ENCODE data around the gene COLEC12.

COLEC12 gene

DNA sequence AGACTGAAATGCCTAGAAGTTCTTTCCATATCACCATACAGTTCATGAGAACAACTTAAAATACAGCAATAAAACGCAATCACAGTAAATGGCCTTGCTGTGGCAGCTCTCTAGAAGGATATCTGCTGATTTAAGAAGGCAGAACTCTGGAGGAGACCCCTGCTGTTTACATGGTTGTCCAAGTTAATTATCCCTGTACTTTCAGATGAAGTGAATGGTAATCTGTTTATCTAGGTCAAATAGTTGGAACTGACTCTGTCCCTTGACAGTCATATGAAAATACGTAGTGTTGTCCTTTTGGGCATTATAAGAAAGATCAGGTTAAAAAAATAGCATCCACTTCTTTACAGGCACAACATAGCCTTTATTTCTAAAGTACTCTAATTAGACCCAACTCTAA, 115.6 kb downstream of the COLEC12 start:
- no peak for DNase-seq (ENCODE audit: low spot score)

DNA sequence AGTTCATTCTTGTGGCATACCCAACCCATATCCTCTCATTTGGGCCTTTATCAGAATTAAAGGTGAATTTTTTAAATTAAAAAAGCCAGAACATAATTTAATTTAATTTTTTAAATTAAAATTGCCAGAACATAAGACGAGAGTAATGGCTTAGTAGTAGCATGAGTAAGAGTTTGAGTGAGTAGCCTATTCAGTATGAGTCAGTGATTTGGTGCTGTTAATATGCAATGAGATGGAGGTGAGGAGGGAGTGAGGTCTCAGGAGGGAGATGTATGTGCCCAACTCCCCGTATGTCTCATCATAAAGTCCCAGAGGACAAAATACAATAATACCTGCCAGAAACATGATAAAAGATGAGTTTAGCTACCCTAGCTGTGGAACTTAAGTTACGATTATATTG, 117.4 kb downstream of the COLEC12 start:
- no peak for DNase-seq (ENCODE audit: low spot score)

DNA sequence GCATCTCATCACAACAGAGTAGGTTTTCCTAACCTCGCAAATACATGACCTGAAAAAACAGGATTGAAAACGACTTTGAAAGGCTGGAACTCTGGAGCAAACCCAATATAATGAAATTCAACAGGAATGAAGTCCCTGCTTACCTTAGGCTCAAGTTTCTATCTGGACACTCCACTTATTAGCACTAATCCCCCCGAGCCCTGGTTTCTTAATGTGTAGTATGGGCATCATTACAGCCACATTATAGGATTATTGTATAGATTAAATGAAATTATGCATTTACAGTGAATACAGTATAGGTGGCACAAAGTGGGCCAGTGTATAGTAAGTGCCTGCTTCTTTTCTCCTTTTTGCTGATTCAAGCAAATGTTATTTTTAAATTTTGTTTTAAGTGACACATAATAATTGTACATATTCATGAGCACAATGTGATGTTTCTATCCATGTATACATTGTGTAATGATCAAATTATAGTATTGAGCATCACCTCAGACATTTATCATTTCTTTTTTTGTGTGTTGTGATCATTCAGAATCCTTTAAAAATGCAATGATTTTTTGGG, 118.0 kb downstream of the COLEC12 start:
- no peak for DNase-seq (ENCODE audit: low spot score)

DNA sequence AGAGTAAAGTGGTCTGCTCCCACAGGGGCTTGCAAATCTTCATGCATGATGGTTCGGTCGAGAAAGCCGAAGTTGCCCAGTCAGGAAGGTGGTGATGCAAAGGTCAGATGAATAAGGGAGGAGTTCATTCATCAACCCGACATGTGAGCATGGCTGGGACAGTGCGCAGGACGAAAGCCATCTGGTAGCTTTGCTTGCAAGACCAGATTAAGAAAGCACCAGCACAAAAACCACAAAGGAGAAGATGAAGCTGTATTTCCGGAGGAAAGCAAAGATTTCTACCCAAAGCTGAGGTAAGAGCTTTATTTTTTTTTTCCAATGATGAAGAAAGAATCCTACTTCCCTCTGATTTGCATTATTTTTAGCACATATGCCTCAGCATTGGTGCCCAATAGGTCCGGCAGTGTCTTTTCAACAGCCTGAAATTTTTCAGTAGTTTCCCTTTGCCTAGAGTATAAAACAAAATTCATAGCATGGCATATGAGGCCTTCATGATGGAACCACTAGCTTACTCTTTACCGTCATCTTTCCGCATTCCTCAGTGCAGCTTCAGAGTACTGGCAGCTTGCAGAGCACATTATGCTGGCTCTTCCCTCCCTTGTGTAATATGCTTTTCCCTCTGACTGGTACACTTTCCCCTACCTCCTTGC, 120.7 kb downstream of the COLEC12 start:
- no peak for DNase-seq (ENCODE audit: low spot score)

DNA sequence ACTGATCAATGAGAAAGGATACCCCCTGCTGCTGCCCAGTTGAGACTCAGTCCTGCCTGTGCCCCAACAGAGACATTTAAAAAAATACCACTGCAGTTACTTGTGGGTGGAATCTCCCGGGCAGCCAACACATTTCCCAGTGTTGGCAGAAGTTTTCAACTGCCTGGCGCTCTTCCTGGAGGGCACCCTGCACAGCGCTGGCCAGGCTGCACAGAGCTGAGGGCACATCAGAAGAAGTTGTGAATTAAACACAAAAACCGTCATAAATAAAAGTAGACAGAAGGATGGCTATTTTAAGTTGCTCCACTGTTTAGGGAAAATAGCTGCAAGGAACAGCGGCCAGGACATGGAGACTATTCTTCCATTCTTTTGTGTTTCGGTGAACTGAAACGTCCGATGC, 122.4 kb downstream of the COLEC12 start:
- no peak for DNase-seq (ENCODE audit: low spot score)

DNA sequence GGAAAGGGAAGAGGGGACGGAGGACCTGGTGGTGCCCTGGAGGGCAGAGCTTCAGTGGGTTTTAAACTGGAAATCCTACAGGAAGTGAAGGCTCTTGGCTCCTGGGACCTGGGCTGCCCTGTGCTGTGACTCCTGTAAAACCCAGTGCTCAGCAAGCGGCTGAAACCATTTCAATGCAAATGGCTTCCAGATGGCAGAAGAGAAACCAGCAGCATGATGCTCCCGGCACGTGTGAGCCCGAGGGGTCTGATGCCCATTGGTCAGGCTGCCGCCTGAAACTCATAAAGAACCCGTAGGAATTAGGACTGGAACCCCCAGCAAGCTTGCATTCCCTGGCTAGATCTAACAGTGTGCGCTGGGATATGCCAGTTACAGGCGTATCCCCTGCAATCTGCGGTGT, 123.4 kb downstream of the COLEC12 start:
- no peak for DNase-seq (ENCODE audit: low spot score)

DNA sequence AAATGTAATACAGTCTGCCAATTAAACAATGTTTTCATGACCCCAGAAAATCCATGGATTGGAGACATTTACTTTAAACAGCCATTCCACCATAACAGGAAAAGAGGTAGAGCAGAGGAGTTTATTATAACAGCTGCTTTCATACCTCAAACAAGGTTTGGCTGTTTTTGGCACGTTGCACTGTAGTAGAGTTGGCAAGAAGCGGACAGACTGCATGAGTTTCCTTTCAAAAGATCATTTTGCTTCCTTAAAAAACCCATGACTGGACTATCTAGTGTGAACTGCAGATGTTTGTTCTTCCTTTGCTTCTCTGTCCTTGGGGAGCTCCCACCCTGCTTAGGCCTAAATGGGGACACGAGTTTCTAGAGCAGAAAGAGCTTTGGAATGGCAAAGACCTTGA, 124.2 kb downstream of the COLEC12 start:
- DNase-seq (ENCODE audit: low spot score) = no peak

DNA sequence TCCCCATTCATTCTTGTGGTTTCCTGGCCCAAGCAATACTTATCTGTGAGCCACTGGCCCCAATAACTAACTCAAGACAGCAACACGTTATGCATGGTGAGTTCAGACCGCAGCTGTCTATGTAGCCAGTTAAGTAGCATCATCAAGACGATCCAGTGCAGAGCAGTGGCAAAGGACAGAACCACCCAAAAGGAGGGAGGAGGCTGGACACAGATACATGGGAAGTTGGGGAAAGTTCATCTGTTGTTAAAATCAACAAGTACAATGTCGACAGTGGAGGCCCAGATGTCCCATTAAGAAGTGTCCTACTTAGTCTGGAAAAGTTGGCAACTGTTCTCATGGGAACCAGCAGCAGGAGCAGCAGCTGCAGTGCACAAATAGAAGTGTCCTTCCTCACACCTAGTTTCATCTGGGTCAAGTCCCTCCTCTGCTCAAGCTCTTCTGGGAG, 125.8 kb downstream of the COLEC12 start:
- no peak for DNase-seq (ENCODE audit: low spot score)

DNA sequence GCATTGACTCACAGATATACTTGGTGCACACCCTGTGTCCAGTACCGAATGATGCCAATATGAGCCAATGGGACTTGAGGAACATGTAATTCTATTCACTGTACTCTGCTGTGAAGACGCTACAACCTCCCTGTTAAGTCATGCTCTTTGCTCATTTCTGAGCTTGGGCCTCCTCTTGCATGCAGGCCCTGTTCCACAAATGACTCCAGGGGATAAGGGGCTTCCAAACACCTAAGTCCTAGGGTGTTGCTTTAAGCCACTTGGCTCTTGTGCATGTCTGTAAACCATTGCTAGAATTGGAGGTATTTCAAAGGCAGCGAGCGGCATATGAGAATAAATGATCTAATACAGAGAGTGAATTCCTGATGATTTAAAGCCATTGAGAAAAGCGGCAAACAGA, 126.7 kb downstream of the COLEC12 start:
- no peak for DNase-seq (ENCODE audit: low spot score)

DNA sequence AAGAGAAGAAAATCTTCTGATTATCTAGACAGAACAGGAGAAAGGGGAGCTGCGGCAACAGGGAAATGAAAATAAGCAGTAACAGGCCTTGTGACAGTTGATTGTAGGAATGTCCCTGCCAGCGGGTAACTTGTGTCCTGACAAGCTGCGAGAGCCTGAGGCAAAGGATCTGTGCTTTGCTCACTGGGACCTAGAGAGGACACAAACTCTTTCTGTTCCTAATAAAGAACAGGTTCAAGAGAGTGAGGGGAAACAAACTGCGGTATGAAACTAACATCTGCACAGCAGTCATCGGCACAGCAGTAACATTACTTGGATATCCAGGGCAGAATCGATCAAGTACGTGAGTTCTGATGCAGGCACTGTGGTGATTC, 128.9 kb downstream of the COLEC12 start:
- DNase-seq (ENCODE audit: low spot score) = no peak

DNA sequence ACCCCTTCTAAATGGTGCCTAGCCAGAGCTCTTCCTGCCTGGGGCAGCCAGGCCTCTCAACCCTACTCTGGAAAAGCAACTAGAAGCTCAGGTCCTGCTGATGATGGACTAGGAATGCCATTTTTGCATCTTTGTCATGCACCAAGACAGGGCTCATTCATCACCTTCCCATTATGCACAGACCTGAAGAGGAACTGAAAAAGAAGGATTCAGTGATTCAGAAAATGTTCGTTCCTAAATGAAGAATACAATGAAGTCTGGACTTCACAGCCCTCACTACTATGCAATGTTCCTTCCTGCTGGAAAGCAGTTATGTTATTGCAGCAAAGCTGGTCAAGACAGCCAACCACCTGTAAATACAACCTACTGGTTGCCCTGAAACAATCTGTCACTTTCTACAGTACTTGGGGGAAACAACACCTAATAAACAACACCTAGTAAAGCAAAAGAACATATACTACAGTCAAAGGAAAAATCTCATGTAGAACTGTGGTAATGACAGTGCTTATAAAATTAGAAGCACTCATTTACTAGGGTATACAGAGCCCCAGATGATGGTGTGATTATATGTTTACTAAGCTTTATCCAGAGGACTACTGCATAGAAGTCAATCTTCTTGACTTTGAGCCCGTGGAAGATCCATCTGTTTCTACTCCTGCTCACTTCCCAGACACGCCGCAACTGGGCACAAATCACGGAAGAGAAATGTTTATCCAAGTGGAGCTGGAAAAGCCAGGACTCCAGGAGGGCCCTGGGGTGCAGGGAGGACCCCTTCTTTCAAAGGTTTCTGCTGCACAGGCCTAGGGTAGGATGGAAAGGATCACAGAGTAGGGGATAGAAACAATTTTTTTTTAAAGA, 129.5 kb downstream of the COLEC12 start:
- DNase-seq (ENCODE audit: low spot score) = no peak

DNA sequence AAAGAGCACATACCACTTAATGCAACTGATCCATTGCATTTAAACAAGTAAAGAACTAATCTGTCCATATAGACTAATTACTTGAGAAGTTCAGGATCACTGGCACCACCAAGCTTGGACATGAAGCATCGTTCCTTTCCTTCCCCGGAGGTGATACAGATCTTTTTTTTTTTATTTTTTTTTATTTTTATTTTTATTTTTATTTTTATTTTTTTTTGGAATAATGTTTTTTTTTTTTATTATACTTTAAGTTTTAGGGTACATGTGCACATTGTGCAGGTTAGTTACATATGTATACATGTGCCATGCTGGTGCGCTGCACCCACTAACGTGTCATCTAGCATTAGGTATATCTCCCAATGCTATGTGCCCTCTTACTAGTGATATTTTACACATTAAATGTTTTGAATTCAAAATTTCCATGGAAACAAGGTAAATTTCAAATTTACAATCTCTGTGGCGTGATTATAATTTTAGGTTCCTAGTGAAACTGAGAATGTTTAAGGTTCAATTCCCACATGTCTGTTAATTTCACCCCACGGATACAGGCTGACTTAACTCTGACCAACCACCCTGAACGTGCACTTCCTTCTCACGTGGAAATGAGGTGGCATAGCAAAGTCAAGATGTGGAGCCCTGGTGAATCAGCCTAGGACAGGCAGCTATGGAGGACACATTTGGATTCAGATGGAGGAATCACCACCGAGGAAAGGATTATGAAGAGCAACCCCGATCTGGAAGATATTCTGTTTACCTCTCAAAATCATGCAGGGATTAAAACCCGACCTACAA, 131.1 kb downstream of the COLEC12 start:
- no peak for DNase-seq (ENCODE audit: low spot score)

DNA sequence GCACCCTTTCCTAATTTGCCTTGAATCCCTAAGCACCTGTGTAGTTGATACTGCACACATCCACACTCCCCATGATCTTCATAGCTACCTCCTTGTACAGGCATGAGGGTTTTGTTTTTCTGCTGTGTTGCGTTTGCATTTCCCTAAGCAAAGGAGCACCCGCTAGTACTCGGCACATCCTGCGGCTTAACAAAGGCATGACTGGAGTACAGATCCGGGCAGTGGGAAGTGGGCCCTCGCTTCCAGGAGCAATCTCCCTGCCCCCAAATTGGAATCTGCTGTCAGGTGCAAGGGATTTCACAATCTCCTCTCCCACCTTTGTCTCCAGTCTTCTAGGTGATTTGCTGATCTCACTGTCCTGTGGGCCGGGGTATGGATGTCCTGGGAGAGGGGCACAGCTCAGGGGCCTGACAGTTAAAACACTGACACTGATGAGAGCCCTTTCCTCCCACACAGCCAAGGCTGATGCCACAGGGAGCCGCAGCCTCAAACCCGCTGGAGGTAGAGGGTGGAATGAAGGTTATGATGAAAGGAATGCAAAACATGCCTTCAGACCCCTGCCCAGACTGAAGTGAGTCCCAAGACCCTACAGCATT, 133.9 kb downstream of the COLEC12 start:
- DNase-seq (ENCODE audit: low spot score) = no peak

DNA sequence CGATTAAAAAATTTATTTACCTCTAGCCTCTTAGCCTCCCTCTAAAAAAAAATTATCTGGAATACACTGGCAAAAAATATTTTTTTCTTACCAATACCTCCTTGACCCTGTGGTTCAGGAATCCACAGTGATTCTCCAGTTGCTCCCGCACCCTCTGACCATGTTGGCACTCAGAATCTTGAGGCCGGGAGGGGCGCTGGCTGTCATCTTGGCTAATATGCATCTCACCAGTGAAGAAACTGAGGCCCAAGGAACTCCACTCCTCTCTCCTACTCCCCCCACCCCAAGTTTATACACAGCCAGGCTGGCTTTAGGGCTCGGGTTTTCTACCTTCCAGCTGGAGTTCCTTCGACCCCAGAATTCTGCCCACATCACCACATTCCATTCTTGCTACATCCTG, 134.8 kb downstream of the COLEC12 start:
- DNase-seq (ENCODE audit: low spot score) = no peak

DNA sequence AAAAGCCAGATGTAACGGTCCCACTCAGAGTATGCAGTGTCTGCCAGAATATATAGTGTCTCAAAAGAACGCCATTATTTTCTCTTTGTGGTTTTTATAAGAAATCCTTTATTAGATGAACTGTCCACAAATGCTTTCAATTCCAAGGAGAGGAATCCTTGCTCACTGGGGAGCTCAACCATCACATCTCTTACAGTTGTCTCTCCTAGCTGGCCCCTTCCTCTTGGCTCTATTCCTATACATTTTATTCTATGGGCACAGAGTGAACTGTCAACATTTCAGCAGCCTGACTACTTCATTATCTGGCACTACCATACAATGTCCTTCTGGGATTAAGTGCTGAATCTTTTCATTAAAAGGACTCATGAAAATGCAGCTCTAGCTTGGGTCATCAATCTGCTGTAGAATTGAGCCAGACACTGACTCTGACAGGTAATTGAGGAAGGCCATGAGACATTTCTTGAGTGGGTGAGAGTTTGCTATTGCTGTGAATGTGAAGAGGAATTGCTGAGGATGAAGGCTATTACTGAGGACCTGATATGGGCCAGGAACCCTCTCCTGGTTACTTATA, 136.2 kb downstream of the COLEC12 start:
- DNase-seq (ENCODE audit: low spot score) = no peak

DNA sequence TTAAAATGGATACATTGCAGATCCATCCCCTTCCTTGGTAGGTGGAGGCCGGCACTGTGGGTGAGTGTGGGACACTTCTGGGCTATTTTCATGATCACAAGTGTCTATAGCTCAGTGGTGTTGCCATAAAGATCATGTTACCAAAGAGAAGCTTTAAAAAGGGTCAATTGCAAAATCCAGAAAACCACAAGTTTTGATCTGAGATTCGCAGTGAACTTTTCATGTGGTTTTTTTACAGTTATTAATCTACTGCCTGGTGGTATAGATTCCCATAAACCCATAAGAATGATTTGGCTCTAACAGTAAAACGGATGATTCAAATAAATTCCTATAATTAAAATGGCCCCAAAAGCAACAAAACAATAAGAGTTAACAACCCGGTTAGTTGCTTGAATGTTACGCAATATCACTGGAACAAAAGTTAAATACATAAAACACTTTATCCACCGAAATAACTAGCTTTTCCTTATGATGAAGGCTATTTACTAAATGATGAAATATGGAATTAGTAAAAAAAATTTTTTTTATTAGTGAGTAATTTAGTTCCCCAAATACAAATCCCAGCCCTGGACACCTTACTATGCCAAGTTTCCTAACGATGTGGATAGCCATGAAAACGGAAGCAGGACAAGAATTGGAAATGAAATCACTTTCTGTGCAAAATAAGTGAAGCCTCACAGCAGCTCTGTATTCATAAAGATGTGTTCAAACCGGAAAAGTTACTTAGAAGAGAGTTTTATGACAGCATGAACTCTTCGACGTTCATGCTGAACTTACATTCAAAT, 137.0 kb downstream of the COLEC12 start:
- DNase-seq (ENCODE audit: low spot score) = no peak

DNA sequence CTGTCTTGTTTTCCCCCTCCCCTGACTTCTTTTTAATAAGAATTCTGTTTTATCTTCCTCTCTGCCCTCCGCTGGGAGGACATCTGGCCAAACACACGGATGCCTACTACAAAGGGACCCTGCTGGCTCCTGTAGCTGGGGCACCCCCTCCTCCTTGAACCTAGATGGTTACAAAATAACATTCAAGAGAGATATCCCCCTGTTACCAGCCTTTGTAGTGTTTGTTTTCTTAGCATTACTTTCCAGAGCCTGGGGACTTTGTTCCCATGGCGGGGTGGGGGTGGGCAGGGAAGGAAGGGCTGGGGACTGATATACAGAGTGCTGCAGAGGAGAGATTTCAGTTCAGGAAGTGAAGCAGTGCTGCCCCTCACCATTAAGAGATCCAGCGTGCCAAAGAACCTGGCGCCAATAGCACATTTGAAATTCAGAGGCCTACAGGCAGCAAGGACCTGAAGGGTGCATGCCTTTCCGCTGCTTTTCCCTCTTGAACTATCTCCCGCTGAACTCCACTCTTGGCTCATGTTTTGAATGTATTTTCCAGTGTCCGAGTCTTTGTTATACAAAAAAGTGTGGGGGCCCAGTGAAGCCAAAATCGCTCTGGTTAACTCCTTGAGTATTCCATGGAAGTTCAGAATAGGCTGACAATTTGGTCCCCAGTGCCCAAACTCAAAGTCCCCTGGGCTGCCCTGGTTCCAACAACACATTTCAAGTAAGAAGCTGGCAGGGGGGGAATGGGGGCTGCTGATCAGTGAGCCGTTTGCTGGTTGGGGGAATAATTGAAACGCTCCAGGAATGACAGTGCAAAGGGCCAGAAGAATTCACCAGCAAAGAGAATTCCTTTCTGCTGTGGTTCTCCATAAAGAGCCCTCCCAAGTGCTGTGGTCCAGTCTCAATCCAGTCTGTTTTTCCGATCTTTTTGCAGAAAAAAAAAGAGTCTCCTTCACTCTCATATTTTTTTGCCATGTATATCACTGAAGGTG, 137.9 kb downstream of the COLEC12 start:
- no peak for DNase-seq (ENCODE audit: low spot score)

DNA sequence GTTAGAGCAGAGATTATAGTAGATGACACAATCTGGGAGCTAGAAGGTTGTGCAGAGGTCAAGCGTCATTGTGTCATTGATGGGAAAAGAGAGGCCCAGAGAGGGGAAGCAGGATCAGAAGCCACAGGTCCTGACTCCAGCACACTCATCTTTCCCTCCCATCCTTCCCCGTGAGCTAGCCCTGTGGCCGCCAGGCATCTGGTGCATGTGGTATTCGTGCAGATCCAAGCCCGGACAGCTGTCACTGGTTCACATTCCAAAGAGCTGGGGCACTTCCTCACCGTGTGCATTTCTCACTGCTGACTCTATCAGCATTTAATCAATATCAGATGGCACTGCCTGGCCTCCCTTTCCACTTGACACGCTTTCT, 138.6 kb downstream of the COLEC12 start:
- no peak for DNase-seq (ENCODE audit: low spot score)

DNA sequence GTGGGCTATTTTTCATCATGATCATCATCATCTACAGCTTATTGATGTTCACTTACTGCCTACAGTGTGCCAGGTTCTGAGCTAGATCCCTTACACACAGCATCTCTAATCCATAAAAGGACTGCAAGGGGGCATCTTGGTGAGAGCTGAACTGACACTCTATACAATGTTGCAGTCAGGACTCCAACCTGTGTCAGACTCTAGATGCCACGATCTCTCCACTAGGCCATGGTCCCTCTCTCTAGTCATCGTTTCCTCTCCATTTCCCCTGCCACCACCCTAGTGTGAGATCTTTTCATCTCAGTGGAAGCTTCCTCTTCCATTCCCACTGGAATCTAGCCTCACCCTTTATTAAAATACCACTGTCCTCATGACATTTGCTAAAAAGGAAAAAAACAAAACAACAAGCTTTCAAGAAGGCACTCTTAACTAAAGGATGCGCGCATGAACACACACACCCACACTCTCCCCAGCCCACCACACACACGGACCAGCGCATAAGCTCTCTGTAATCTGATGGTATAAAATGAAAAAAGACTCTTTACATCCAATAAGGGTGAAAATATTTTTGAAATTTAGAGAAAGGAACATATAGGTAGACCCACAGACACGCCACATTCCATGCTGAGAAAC, 139.3 kb downstream of the COLEC12 start:
- DNase-seq (ENCODE audit: low spot score) = no peak
